ENCODE results near the gene PLAC9.
"Not testable (repeated sequence)": the region's sequence is repeated elsewhere in the genome, so short reads cannot be mapped to it uniquely, and the experiment has no call there.

The PLAC9 gene, protein sequence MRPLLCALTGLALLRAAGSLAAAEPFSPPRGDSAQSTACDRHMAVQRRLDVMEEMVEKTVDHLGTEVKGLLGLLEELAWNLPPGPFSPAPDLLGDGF

DNA sequence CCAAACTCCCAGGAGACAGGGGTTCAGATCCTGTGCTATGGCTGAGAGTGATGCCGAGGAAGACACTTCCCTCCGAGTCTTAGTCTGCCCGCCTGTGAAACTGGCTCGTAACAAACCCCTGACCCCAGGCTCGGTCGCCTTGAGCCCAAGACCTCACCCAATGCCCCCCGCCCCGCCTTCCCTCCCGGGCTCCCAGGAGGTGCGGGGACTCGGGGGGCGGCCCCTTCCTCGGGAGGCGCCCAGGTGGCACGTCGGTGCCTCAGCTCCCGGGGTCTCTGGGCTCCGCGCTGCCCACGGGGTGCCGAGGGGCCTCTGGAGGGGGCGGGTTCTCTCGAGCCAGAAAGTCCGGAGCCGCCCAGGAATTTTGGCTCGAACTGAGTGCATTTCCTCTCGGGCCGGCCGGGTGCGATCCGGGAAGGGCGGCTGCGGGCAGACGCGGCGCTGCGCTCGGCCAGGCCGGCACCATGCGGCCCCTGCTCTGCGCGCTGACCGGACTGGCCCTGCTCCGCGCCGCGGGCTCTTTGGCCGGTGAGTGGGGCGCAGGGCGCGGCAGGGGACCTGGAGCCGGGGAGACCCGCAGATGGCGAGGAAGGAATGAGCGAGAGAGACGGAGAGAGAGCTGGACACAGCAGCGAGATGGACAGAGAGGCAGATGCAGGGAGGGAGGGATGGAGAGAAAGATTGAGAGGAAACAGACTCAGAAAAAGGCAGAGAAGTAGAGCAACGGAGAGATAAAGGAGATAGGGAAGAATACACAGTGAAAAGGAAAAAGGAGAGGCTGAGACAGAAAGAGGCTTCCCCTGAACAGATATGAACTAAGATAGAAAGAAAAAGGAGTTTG lies at the start of gene PLAC9:
TSS of gene PLAC9 (plus strand) at position 432 of the 841 bp plus-strand sequence. CDS start at position 465, 33 bp downstream.
- no peak within 1 kb of the TSS for H3K4me3 ChIP-seq (ENCODE audit: low read length)
- no peak within 1 kb of the TSS for H3K4me2 ChIP-seq (ENCODE audit: low read length)
- H3K27ac ChIP-seq (ENCODE audit: low read depth, low read length) = no peak within 1 kb of the TSS
- no peaks in the 10 kb centered on the region for H3K9me3 ChIP-seq (ENCODE audit: control insufficient read depth, insufficient read depth, low read length)
- TF ChIP-seq, protein P1, sequence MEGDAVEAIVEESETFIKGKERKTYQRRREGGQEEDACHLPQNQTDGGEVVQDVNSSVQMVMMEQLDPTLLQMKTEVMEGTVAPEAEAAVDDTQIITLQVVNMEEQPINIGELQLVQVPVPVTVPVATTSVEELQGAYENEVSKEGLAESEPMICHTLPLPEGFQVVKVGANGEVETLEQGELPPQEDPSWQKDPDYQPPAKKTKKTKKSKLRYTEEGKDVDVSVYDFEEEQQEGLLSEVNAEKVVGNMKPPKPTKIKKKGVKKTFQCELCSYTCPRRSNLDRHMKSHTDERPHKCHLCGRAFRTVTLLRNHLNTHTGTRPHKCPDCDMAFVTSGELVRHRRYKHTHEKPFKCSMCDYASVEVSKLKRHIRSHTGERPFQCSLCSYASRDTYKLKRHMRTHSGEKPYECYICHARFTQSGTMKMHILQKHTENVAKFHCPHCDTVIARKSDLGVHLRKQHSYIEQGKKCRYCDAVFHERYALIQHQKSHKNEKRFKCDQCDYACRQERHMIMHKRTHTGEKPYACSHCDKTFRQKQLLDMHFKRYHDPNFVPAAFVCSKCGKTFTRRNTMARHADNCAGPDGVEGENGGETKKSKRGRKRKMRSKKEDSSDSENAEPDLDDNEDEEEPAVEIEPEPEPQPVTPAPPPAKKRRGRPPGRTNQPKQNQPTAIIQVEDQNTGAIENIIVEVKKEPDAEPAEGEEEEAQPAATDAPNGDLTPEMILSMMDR (IDR thresholded peaks at IDR 0.05; ENCODE audit: low read depth, low read length, poor library complexity, severe bottlenecking) = no peak
- TF ChIP-seq EZH2phosphoT487 (IDR thresholded peaks at IDR 0.05; ENCODE audit: borderline replicate concordance, low read length) = no peak
- H4K20me1 ChIP-seq (ENCODE audit: control insufficient read depth, insufficient read depth, low read depth, low read length) = no peaks in the 10 kb centered on the region
- H3K79me2 ChIP-seq (ENCODE audit: control insufficient read depth, low read length) = no peaks in the 10 kb centered on the region
- H3K27me3 ChIP-seq (ENCODE audit: control insufficient read depth, low read length) = 0 out of 2 replicates have a peak, but pooled peaks cover 3% of the 10 kb centered on the region
- H3K9me2 ChIP-seq (replicated peaks; ENCODE audit: control insufficient read depth, low read length) = no peaks in the 10 kb centered on the region
- no peaks in the 10 kb centered on the region for H3F3A ChIP-seq (ENCODE audit: control insufficient read depth, insufficient read depth)
- H3K4me1 ChIP-seq (ENCODE audit: control insufficient read depth, low read length) = no peaks in the 10 kb centered on the region
- H3K36me3 ChIP-seq (ENCODE audit: control insufficient read depth, low read length) = no peaks in the 10 kb centered on the region

DNA sequence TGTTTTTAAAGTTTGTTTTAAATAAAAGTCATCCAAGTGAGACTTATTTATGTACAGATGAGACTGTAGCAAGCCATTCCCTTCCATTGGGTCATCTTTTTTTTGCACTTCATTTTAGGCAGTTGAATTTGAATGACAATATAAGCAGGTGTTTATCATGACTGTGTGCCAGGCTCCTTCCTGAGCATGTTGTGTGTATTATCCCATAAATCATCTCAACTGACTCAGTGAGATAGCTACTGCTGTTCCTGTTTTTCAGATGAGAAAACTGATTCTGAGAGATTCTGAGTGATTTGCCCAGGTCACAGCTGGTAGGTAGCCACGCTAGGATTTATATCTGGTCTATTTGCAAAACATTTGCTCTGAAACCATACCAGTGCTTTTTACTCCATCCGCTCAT lies 42.4 kb upstream of the PLAC9 start:
- TF ChIP-seq, protein P1 (IDR thresholded peaks at IDR 0.05; ENCODE audit: low read depth, low read length, poor library complexity, severe bottlenecking) = no peak
- TF ChIP-seq EZH2phosphoT487 (IDR thresholded peaks at IDR 0.05; ENCODE audit: borderline replicate concordance, low read length) = no peak
- H3K27me3 ChIP-seq (ENCODE audit: control insufficient read depth, low read length) = no peaks in the 10 kb centered on the region
- H3K27ac ChIP-seq (ENCODE audit: low read depth, low read length) = no peak overlapping the region

DNA sequence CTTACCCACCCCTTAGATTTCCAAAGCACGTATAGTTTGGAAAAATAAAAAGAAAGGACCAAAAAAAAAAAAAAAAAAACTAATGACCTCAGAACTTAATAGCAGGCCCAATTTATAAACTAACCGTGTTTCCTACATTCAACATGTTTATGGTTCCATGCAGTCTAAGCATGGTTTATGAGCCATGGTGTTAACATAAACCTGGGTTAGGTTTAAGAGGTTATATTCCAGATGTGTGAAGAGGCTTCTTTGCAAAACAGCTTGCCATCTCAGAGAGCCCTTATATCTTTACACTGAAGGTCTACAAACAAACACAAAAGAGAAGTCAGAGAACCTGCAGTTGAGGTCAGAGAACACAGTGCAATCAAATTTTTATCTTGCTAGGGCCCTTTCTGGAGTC lies 38.3 kb upstream of the PLAC9 start:
- no peak overlapping the region for H3K4me3 ChIP-seq (ENCODE audit: low read length)
- H3K9me3 ChIP-seq (ENCODE audit: control insufficient read depth, insufficient read depth, low read length) = no peaks in the 10 kb centered on the region
- no peaks in the 10 kb centered on the region for H3F3A ChIP-seq (ENCODE audit: control insufficient read depth, insufficient read depth)
- no peaks in the 10 kb centered on the region for H4K20me1 ChIP-seq (ENCODE audit: control insufficient read depth, insufficient read depth, low read depth, low read length)
- no peaks in the 10 kb centered on the region for H3K4me1 ChIP-seq (ENCODE audit: control insufficient read depth, low read length)
- no peak overlapping the region for H3K27ac ChIP-seq (ENCODE audit: low read depth, low read length)
- no peaks in the 10 kb centered on the region for H3K9me2 ChIP-seq (replicated peaks; ENCODE audit: control insufficient read depth, low read length)
- H3K27me3 ChIP-seq (ENCODE audit: control insufficient read depth, low read length) = no peaks in the 10 kb centered on the region
- no peaks in the 10 kb centered on the region for H3K36me3 ChIP-seq (ENCODE audit: control insufficient read depth, low read length)
- no peak overlapping the region for H3K4me2 ChIP-seq (ENCODE audit: low read length)
- H3K79me2 ChIP-seq (ENCODE audit: control insufficient read depth, low read length) = no peaks in the 10 kb centered on the region
- TF ChIP-seq EZH2phosphoT487 (IDR thresholded peaks at IDR 0.05; ENCODE audit: borderline replicate concordance, low read length) = no peak
- TF ChIP-seq, protein P1 (IDR thresholded peaks at IDR 0.05; ENCODE audit: low read depth, low read length, poor library complexity, severe bottlenecking) = no peak

More for the DNA sequence above, 42.4 kb upstream of the PLAC9 start:
- Histone ChIP-seq H3K4me3 (ENCODE audit: low read length) (no peak overlapping the region), H3K36me3 (ENCODE audit: control insufficient read depth, low read length) (no peaks in the 10 kb centered on the region), H3K79me2 (ENCODE audit: control insufficient read depth, low read length) (no peaks in the 10 kb centered on the region), H3K9me2 (replicated peaks; ENCODE audit: control insufficient read depth, low read length) (no peaks in the 10 kb centered on the region), H3K4me1 (ENCODE audit: control insufficient read depth, low read length) (no peaks in the 10 kb centered on the region), H3K9me3 (ENCODE audit: control insufficient read depth, insufficient read depth, low read length) (no peaks in the 10 kb centered on the region), H4K20me1 (ENCODE audit: control insufficient read depth, insufficient read depth, low read depth, low read length) (no peaks in the 10 kb centered on the region), H3K4me2 (ENCODE audit: low read length) (no peak overlapping the region), H3F3A (ENCODE audit: control insufficient read depth, insufficient read depth) (no peaks in the 10 kb centered on the region)

DNA sequence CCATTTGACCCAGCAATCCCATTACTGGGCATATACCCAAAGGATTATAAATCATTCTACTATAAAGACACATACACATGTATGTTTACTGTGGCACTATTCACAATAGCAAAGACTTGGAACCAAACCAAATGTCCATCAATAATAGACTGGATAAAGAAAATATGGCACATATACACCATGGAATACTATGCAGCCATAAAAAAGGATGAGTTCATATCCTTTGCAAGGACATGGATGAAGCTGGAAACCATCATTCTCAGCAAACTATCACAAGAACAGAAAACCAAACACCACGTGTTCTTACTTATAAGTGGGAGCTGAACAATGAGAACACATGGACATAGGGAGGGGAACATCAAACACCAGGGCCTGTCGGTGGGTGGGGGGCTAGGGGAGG lies 34.3 kb upstream of the PLAC9 start:
- H3K36me3 ChIP-seq (ENCODE audit: control insufficient read depth, low read length); H3K9me2 ChIP-seq (replicated peaks; ENCODE audit: control insufficient read depth, low read length); H4K20me1 ChIP-seq (ENCODE audit: control insufficient read depth, insufficient read depth, low read depth, low read length); H3K27me3 ChIP-seq (ENCODE audit: control insufficient read depth, low read length); H3K27ac ChIP-seq (ENCODE audit: low read depth, low read length); H3F3A ChIP-seq (ENCODE audit: control insufficient read depth, insufficient read depth); H3K4me2 ChIP-seq (ENCODE audit: low read length); H3K9me3 ChIP-seq (ENCODE audit: control insufficient read depth, insufficient read depth, low read length); H3K79me2 ChIP-seq (ENCODE audit: control insufficient read depth, low read length); H3K4me1 ChIP-seq (ENCODE audit: control insufficient read depth, low read length); H3K4me3 ChIP-seq (ENCODE audit: low read length): not testable (repeated sequence)

DNA sequence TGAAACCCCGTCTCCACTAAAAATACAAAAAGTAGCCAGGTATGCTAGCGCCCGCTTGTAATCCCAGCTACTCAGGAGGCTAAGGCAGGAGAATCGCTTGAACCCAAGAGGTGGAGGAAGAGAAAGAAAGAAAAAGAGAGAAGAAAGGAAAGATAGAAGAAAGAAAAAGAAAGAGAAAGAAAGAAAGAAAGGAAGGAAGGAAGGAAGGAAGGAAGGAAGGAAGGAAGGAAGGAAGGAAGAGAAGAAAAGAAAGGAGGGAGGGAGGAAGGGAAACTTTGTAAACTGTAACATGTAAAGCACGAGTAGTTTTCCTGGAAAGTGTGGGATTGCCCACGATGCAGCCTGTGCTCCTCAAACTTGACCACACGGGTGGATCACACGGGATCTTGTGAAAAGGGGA lies 33.2 kb upstream of the PLAC9 start:
- H3K9me3 ChIP-seq (ENCODE audit: control insufficient read depth, insufficient read depth, low read length); H3K4me2 ChIP-seq (ENCODE audit: low read length); H3K27me3 ChIP-seq (ENCODE audit: control insufficient read depth, low read length); H3K9me2 ChIP-seq (replicated peaks; ENCODE audit: control insufficient read depth, low read length); H3K27ac ChIP-seq (ENCODE audit: low read depth, low read length); H3K4me3 ChIP-seq (ENCODE audit: low read length); H3K36me3 ChIP-seq (ENCODE audit: control insufficient read depth, low read length); H3F3A ChIP-seq (ENCODE audit: control insufficient read depth, insufficient read depth); H4K20me1 ChIP-seq (ENCODE audit: control insufficient read depth, insufficient read depth, low read depth, low read length); H3K79me2 ChIP-seq (ENCODE audit: control insufficient read depth, low read length); H3K4me1 ChIP-seq (ENCODE audit: control insufficient read depth, low read length): not testable (repeated sequence)
